ENCODE data around the gene UGT1A3.
"Not testable (repeated sequence)": the region's sequence is repeated elsewhere in the genome, so short reads cannot be mapped to it uniquely, and the experiment has no call there.

Gene UGT1A3

DNA sequence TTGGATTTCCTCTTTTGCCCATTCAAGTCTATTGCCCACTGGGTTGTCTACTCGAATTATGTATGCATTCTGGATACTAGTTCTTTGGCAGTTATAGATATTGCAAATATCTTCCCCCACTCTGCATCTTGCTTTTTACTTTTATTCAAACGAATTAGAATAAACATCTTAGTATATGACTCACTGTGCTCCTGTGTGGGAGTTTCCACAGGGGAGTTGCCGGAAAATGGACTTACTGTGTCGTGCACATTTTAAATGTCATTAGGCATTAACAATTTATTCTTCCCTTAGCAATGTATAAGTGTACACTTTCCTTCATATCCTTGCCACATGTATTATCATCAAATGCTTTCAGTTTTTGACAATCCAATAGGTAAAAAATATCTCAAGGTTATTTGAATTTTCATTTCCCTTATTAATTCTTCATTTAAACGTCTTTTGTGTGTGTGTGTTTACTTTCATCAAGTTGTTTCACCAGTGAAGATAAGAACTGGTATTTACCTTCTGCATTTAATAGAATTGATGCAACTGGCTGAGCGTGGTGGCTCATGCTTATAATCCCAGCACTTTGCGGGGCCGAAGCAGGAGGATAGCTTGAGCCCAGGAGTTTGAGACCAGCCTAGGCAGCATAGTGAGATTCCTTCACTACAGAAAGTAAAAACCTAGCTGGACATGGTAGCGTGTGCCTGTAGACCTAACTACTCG, 20.8 kb upstream of the UGT1A3 start:
- DNase-seq (ENCODE audit: low spot score), result peak; percentile 16

GRCh38 chr2:233708942-233709341, 19.9 kb upstream of the UGT1A3 start:
- DNase-seq (ENCODE audit: low spot score), result no peak

GRCh38 chr2:233711312-233712008, 17.4 kb upstream of the UGT1A3 start:
- peak; percentile 89 for DNase-seq (ENCODE audit: low spot score)

- no peak for DNase-seq (ENCODE audit: low spot score)
These were observed 16.1 kb upstream of the UGT1A3 start, which contains the start of gene UGT1A5 for GRCh38 chr2:233712611-233713261. Gene UGT1A5 (plus strand): TSS chr2:233712907. CDS start chr2:233712992, 85 bp downstream.

GRCh38 chr2:233713262-233713615, 15.6 kb upstream of the UGT1A3 start:
- no peak for DNase-seq (ENCODE audit: low spot score)

GRCh38 chr2:233714121-233714520, 14.7 kb upstream of the UGT1A3 start:
- no peak for DNase-seq (ENCODE audit: low spot score)

DNA sequence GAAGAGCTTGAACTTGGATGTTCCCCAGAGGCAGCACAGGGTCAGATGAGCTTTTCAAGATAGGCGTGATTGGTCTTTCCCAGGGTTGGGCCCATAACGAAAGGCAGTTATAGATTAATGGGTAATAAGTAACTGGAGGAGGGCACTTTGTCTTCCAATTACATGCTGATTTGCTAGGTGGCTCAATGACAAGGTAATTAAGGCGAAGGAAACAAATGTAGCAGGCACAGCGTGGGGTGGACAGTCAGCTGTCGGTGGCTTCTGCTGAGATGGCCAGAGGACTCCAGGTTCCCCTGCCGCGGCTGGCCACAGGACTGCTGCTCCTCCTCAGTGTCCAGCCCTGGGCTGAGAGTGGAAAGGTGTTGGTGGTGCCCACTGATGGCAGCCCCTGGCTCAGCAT, 10.3 kb upstream of the UGT1A3 start, which contains the start of gene UGT1A4:
Gene UGT1A4 (plus strand): TSS at position 185 of the 400 bp plus-strand sequence. CDS start 85 bp downstream, at position 270.
- no peak for DNase-seq (ENCODE audit: low spot score)

DNA sequence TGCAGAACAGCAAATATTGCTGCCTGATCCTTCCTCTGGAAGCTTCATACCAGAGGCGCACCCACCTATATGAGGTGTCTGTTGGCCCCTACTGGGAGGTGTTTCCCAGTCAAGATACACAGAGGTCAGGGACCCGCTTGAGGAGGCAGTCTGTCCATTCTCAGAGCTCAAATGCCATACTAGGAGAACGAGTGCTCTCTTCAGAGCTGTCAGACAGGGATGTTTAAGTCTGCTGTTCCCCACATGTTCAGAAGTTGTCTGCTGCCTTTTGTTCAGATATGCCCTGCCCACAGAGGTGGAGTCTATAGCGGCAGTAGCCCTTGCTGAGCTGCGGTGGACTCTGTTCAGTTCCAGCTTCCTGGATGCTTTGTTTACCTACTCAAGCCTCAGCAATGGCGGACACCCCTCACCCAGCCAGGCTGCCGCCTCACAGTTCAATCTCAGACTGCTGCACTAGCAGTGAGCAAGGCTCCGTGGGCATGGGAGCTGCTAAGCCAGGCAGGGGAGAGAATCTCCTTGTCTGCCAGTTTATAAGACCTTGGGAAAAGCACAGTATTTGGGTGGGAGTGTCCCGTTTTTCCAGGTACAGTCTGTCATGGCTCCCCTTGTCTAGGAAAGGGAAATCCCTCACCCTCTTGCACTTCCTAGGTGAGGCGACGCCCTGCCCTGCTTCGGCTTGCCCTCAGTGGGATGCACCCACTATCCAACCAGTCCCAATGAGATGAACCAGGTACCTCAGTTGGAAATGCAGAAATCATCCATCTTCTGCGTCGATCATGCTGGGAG, 8.2 kb downstream of the UGT1A3 start:
- not testable (repeated sequence) for DNase-seq (ENCODE audit: low spot score)

DNA sequence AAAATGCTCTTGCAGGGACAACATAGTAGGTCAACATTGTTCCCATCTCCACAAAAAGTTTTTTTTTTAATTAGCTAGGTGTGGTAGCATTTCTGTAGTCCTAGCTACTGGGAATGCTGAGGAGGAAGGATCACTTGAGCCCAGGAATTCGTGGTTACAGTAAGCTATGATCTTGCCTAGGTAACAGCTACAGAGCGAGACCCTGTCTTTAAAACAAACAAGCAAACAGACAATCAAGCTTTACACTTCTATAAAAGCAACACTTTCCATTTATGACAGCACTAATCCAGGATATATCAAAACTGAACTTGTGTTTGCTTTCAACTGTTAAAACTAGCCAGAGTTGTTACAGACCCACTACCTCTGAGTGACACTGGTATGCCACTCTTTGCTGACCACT, 12.0 kb downstream of the UGT1A3 start:
- no peak for DNase-seq (ENCODE audit: low spot score)

GRCh38 chr2:233743464-233744259, 14.8 kb downstream of the UGT1A3 start:
- no peak for DNase-seq (ENCODE audit: low spot score)

GRCh38 chr2:233745073-233745755, 16.4 kb downstream of the UGT1A3 start:
- no peak for DNase-seq (ENCODE audit: low spot score)

- not testable (repeated sequence) for DNase-seq (ENCODE audit: low spot score)
These were observed 17.0 kb downstream of the UGT1A3 start for GRCh38 chr2:233745838-233746237.

GRCh38 chr2:233746475-233747282, 17.8 kb downstream of the UGT1A3 start:
- DNase-seq (ENCODE audit: low spot score), result no peak

DNA sequence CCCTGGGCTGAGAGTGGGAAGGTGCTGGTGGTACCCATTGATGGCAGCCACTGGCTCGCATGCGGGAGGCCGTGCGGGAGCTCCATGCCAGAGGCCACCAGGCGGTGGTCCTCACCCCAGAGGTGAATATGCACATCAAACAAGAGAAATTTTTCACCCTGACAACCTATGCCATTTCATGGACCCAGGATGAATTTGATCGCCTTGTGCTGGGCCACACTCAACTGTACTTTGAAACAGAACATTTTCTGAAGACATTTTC, 18.4 kb downstream of the UGT1A3 start:
- DNase-seq (ENCODE audit: low spot score), result no peak

- DNase-seq (ENCODE audit: low spot score), result not testable (repeated sequence)
These were observed 21.8 kb downstream of the UGT1A3 start for GRCh38 chr2:233750689-233751088.

GRCh38 chr2:233751212-233752009, 22.6 kb downstream of the UGT1A3 start:
- DNase-seq (ENCODE audit: low spot score), result not testable (repeated sequence)

GRCh38 chr2:233754872-233755611, 26.2 kb downstream of the UGT1A3 start:
- no peak for DNase-seq (ENCODE audit: low spot score)

GRCh38 chr2:233756429-233757081, 27.7 kb downstream of the UGT1A3 start:
- DNase-seq (ENCODE audit: low spot score), result no peak

All from GM03348 (cell line).